PC-3 (cell line): Measurements from ENCODE around the gene CCDC32. TPM values are rescaled to one million over a fixed set of nuclear protein-coding genes. Genes with fewer than 3 reads are reported as not detected.
"Not testable (repeated sequence)": the region's sequence is repeated elsewhere in the genome, so short reads cannot be mapped to it uniquely, and the experiment has no call there.

ENCODE experiments used
- ATAC-seq: fragments of 200-7000 bp; cut with Tn5 transposase; 2 replicates; pipeline ENCODE4 v1.9.1; 2020; ENCODE audit warnings: mild to moderate bottlenecking, moderate library complexity
- BruUV-seq: library from RNA; stranded (reverse); fragments of 400-500 nt; replicated peaks from 2 replicates; lab custom pipeline; 2021; lab: Mats Ljungman, UMichigan
- CTCF ChIA-PET: fragments of 300-600 bp; sonication (Branson Sonifier 250); formaldehyde crosslinking; loops from one replicate; lab custom pipeline; 2022; ENCODE audit warnings: antibody characterized with exemption; lab: Charles Lee
- POLR2A ChIA-PET: fragments of 300-600 bp; sonication (Branson Sonifier 250); formaldehyde crosslinking; loops from one replicate; lab custom pipeline; 2022; ENCODE audit warnings: antibody characterized with exemption; ENCODE audit not compliant: unreplicated experiment; lab: Charles Lee
- DNase-seq: peaks from one replicate; pipeline ENCODE4 v3.0.0-alpha.2; 2015
- H2AFZ ChIP-seq: fragments of 300-600 bp; sonication (generic); 2 replicates; pipeline ENCODE4 v1.6.0; 2016; ENCODE audit warnings: antibody characterized with exemption, low read length
- H3F3A ChIP-seq: fragments of 300-600 bp; sonication (generic); one replicate; pipeline ENCODE4 v1.6.0; 2017; ENCODE audit warnings: antibody characterized with exemption, low read length, control low read depth, mild to moderate bottlenecking; ENCODE audit not compliant: unreplicated experiment
- H3K27ac ChIP-seq: fragments of 300-600 bp; sonication (generic); 2 replicates; pipeline ENCODE4 v1.5.1; 2016; ENCODE audit warnings: mild to moderate bottlenecking, low read length
- H3K27me3 ChIP-seq: fragments of 300-600 bp; sonication (generic); 2 replicates; pipeline ENCODE4 v1.6.1; 2016; ENCODE audit warnings: low read length, mixed read lengths
- H3K36me3 ChIP-seq: fragments of 300-600 bp; sonication (generic); 2 replicates; pipeline ENCODE4 v1.6.1; 2016; ENCODE audit warnings: low read depth, mixed run types, low read length, mixed read lengths
- H3K4me1 ChIP-seq: fragments of 300-600 bp; sonication (generic); 2 replicates; pipeline ENCODE4 v1.5.1; 2016; ENCODE audit warnings: low read length; ENCODE audit not compliant: insufficient read depth
- H3K4me2 ChIP-seq: fragments of 300-600 bp; sonication (generic); 2 replicates; pipeline ENCODE4 v1.6.0; 2016; ENCODE audit warnings: low read length
- H3K4me3 ChIP-seq: fragments of 300-600 bp; sonication (generic); 2 replicates; pipeline ENCODE4 v1.5.1; 2016; ENCODE audit warnings: mild to moderate bottlenecking, low read length, mixed read lengths
- H3K79me2 ChIP-seq: fragments of 300-600 bp; sonication (generic); 2 replicates; pipeline ENCODE4 v1.6.1; 2017; ENCODE audit warnings: low read length, mixed read lengths
- H3K9ac ChIP-seq: fragments of 300-600 bp; sonication (generic); 2 replicates; pipeline ENCODE4 v1.6.0; 2016; ENCODE audit warnings: mild to moderate bottlenecking, low read length
- H3K9me2 ChIP-seq: fragments of 300-600 bp; sonication (generic); replicated peaks from 2 replicates; pipeline ENCODE4 v1.6.1; 2016; ENCODE audit warnings: mixed run types, low read length, mixed read lengths
- H3K9me3 ChIP-seq: fragments of 300-600 bp; sonication (generic); 2 replicates; pipeline ENCODE4 v1.6.1; 2016; ENCODE audit warnings: low read length, mixed read lengths
- H4K20me1 ChIP-seq: fragments of 300-600 bp; sonication (generic); 2 replicates; pipeline ENCODE4 v1.6.1; 2016; ENCODE audit warnings: low read length, mixed read lengths
- CTCF ChIP-seq: fragments of 300-600 bp; sonication (generic); conservative IDR thresholded peaks from 2 replicates; pipeline ENCODE4 v1.5.1; 2017; ENCODE audit warnings: antibody characterized with exemption, low read depth, mild to moderate bottlenecking, low read length
- EZH2 ChIP-seq: fragments of 300-600 bp; sonication (generic); IDR thresholded peaks from one replicate; pipeline ENCODE4 v1.6.1; 2017; ENCODE audit warnings: antibody characterized with exemption, mild to moderate bottlenecking, low read length; ENCODE audit not compliant: unreplicated experiment
- EZH2phosphoT487 ChIP-seq: fragments of 300-600 bp; sonication (generic); IDR thresholded peaks from 2 replicates; pipeline ENCODE4 v1.6.1; 2018; ENCODE audit warnings: mild to moderate bottlenecking, antibody characterized with exemption, low read length, borderline replicate concordance
- intact Hi-C: fragments of 100-400 bp; cut with micrococcal nuclease; formaldehyde crosslinking; loops from 2 replicates; pipeline ENCODE4 v1.9.0; 2023
- total RNA-seq: library from RNA; depleted of rRNA; stranded (reverse); fragments of >200 nt; gene quantifications from 2 replicates; pipeline ENCODE4 v1.2.3, GENCODE V29; 2014

CCDC32 gene
- total RNA-seq, 1 experiment from 2014 or later, result 16.1 TPM

GRCh38 chr15:40590667-40591050 is 25.8 kb upstream of the CCDC32 start:
- ATAC-seq, result no peak

GRCh38 chr15:40584191-40584590 is 19.3 kb upstream of the CCDC32 start:
- Histone ChIP-seq H3K79me2 (no peaks in the 10 kb centered on the region), H4K20me1 (no peaks in the 10 kb centered on the region), H3K4me1 (no peaks in the 10 kb centered on the region), H3K4me2 (no peak overlapping the region), H3K36me3 (no peaks in the 10 kb centered on the region), H3K27me3 (no peaks in the 10 kb centered on the region), H3K9ac (no peak overlapping the region), H3K27ac (no peak overlapping the region), H2AFZ (0 out of 2 replicates have a peak overlapping the region, but pooled peaks have one; percentile 3), H3K9me2 (no peaks in the 10 kb centered on the region), H3K9me3 (no peaks in the 10 kb centered on the region), H3K4me3 (no peak overlapping the region), H3F3A (no peaks in the 10 kb centered on the region)
- ChIA-PET POLR2A (no interaction called here), CTCF (no interaction called here)
- BruUV-seq, result no TSS peak
- TF ChIP-seq CTCF (no peak), EZH2phosphoT487 (no peak), EZH2 (no peak)
- DNase-seq (no peak), ATAC-seq (no peak)
- intact Hi-C loops, result no loop called here

More at GRCh38 chr15:40590667-40591050, 25.8 kb upstream of the CCDC32 start:
- no peaks in the 10 kb centered on the region for H3K27me3 ChIP-seq
- no TSS peak for BruUV-seq
- POLR2A ChIA-PET, result no interaction called here
- TF ChIP-seq EZH2, result no peak
- no peak for TF ChIP-seq EZH2phosphoT487
- TF ChIP-seq CTCF, result no peak
- DNase-seq, result no peak
- CTCF ChIA-PET, result interaction anchor here (0.7 kb wide), 1 partner anchor 52 kb away, joined by 19 read pairs; no protein-coding TSS in a partner anchor
- H3K27ac ChIP-seq, result no peak overlapping the region
- no peaks in the 10 kb centered on the region for H3K9me2 ChIP-seq
- H2AFZ ChIP-seq, result no peak overlapping the region
- H3K4me1 ChIP-seq, result peaks cover 8% of the 10 kb centered on the region; the same call in 1 of the 2 replicates
- no peak overlapping the region for H3K4me2 ChIP-seq
- H3K9ac ChIP-seq, result no peak overlapping the region
- intact Hi-C loops, result loop anchor here (1.0 to 10.0 kb wide), 3 partner anchors 89 to 304 kb away; partner anchors contain the start of gene VPS18
- peaks cover 16% of the 10 kb centered on the region for H3K79me2 ChIP-seq
- no peak overlapping the region for H3K4me3 ChIP-seq
- H3K36me3 ChIP-seq, result no peaks in the 10 kb centered on the region
- H4K20me1 ChIP-seq, result no peaks in the 10 kb centered on the region
- H3K9me3 ChIP-seq, result no peaks in the 10 kb centered on the region
- no peaks in the 10 kb centered on the region for H3F3A ChIP-seq

- Histone ChIP-seq H2AFZ (peak overlapping the region; percentile 95), H3K9me3 (no peaks in the 10 kb centered on the region), H3F3A (no peaks in the 10 kb centered on the region), H3K4me2 (peak overlapping the region; percentile 85), H3K27ac (no peak overlapping the region), H3K4me1 (no peaks in the 10 kb centered on the region), H3K36me3 (no peaks in the 10 kb centered on the region), H3K79me2 (no peaks in the 10 kb centered on the region), H3K4me3 (peak overlapping the region; percentile 62), H3K27me3 (no peaks in the 10 kb centered on the region), H3K9ac (peak overlapping the region; percentile 21; the same call in 1 of the 2 replicates), H3K9me2 (no peaks in the 10 kb centered on the region), H4K20me1 (no peaks in the 10 kb centered on the region)
- ChIA-PET POLR2A (no interaction called here), CTCF (no interaction called here)
- intact Hi-C loops, result no loop called here
- TF ChIP-seq EZH2phosphoT487, result no peak
- no peak for TF ChIP-seq CTCF
- no peak for TF ChIP-seq EZH2
- no TSS peak for BruUV-seq
- peak; percentile 75 for ATAC-seq
- peak; percentile 59 for DNase-seq
These were observed 17.9 kb upstream of the CCDC32 start for GRCh38 chr15:40582726-40583246.

GRCh38 chr15:40581796-40582195 is 17.0 kb upstream of the CCDC32 start:
- ATAC-seq, H3F3A ChIP-seq, H3K27ac ChIP-seq, H3K36me3 ChIP-seq, H3K9ac ChIP-seq, H3K9me3 ChIP-seq, intact Hi-C loops, H3K4me3 ChIP-seq, H3K27me3 ChIP-seq, H2AFZ ChIP-seq, H3K4me1 ChIP-seq, H3K9me2 ChIP-seq, DNase-seq, H4K20me1 ChIP-seq, H3K4me2 ChIP-seq, BruUV-seq, H3K79me2 ChIP-seq, POLR2A ChIA-PET: not testable (repeated sequence)
- CTCF ChIA-PET, result interaction anchor here (0.7 kb wide), 1 partner anchor 8 kb away, joined by 3 read pairs; no protein-coding TSS in a partner anchor
